IMR-90 (cell line): Measurements from ENCODE around the gene KDM8. TPM values are rescaled to one million over a fixed set of nuclear protein-coding genes. Genes with fewer than 3 reads are reported as not detected.

Source experiments
- ATAC-seq: fragments of 200-7000 bp; cut with Tn5 transposase; 2 replicates; pipeline ENCODE4 v1.9.1; 2020; ENCODE audit warnings: low read depth, mild to moderate bottlenecking, moderate library complexity
- BruUV-seq: library from RNA; stranded (reverse); fragments of 400-500 nt; replicated peaks from 2 replicates; lab custom pipeline; 2021; lab: Mats Ljungman, UMichigan
- CTCF ChIA-PET: fragments of 300-600 bp; formaldehyde crosslinking; extraction: SDS; loops from one replicate; lab custom pipeline; 2021; ENCODE audit warnings: antibody characterized with exemption; lab: Yijun Ruan, JAX
- POLR2A ChIA-PET: fragments of 300-600 bp; sonication (Branson Sonifier 250); formaldehyde crosslinking; loops from one replicate; lab custom pipeline; 2022; ENCODE audit warnings: antibody characterized with exemption; ENCODE audit not compliant: unreplicated experiment; lab: Charles Lee
- DNase-seq: peaks from one replicate; pipeline ENCODE4 v3.0.0; 2013
- H2AFZ ChIP-seq: replicated peaks from 2 replicates; pipeline ENCODE3; 2013; ENCODE audit warnings: low read length, mild to moderate bottlenecking; ENCODE audit not compliant: poor library complexity
- H2AK5ac ChIP-seq: 2 replicates; pipeline ENCODE4 v1.6.1; 2013; ENCODE audit warnings: low read depth, low read length, inconsistent platforms
- H2AK9ac ChIP-seq: replicated peaks from 2 replicates; pipeline ENCODE3; 2013; ENCODE audit warnings: mild to moderate bottlenecking, low read depth, low read length, moderate library complexity; ENCODE audit not compliant: poor library complexity
- H2BK120ac ChIP-seq: 2 replicates; pipeline ENCODE4 v1.6.1; 2013; ENCODE audit warnings: low read depth, low read length, inconsistent platforms
- H2BK15ac ChIP-seq: 3 replicates; pipeline ENCODE4 v1.6.1; 2013; ENCODE audit warnings: low read depth, low read length, inconsistent platforms
- H2BK20ac ChIP-seq: 2 replicates; pipeline ENCODE4 v1.6.1; 2013; ENCODE audit warnings: low read depth, mild to moderate bottlenecking, inconsistent platforms, low read length, moderate library complexity
- H2BK5ac ChIP-seq: 2 replicates; pipeline ENCODE4 v1.6.1; 2013; ENCODE audit warnings: mild to moderate bottlenecking, low read depth, low read length, inconsistent platforms; ENCODE audit not compliant: poor library complexity, severe bottlenecking
- H3K14ac ChIP-seq: replicated peaks from 2 replicates; pipeline ENCODE4 v1.6.1; 2013; ENCODE audit warnings: low read depth, low read length, inconsistent platforms
- H3K18ac ChIP-seq: 2 replicates; pipeline ENCODE4 v1.6.1; 2013; ENCODE audit warnings: low read depth, low read length, control low read depth
- H3K23ac ChIP-seq: 2 replicates; pipeline ENCODE4 v1.6.1; 2013; ENCODE audit warnings: low read depth, low read length, inconsistent platforms
- H3K27ac ChIP-seq: 2 replicates; pipeline ENCODE4 v1.5.1; 2013; ENCODE audit warnings: mild to moderate bottlenecking, control low read depth, low read length; ENCODE audit not compliant: insufficient read depth
- H3K27me3 ChIP-seq: 2 replicates; pipeline ENCODE4 v1.6.1; 2013; ENCODE audit warnings: low read length; ENCODE audit not compliant: control insufficient read depth, insufficient read depth
- H3K36me3 ChIP-seq: 2 replicates; pipeline ENCODE4 v1.6.1; 2013; ENCODE audit warnings: low read length, mixed read lengths; ENCODE audit not compliant: control insufficient read depth, insufficient read depth
- H3K4ac ChIP-seq: 2 replicates; pipeline ENCODE4 v1.6.1; 2013; ENCODE audit warnings: low read depth, low read length, inconsistent platforms
- H3K4me1 ChIP-seq: 2 replicates; pipeline ENCODE4 v1.6.1; 2013; ENCODE audit warnings: low read length, mixed read lengths; ENCODE audit not compliant: control insufficient read depth, insufficient read depth
- H3K4me2 ChIP-seq: 2 replicates; pipeline ENCODE4 v1.6.1; 2013; ENCODE audit warnings: low read depth, mild to moderate bottlenecking, control low read depth, low read length, moderate library complexity
- H3K4me3 ChIP-seq: 2 replicates; pipeline ENCODE4 v1.5.1; 2013; ENCODE audit warnings: low read depth, mild to moderate bottlenecking, control low read depth, low read length, moderate library complexity; ENCODE audit not compliant: insufficient read depth
- H3K56ac ChIP-seq: 2 replicates; pipeline ENCODE4 v1.6.1; 2013; ENCODE audit warnings: low read length, inconsistent platforms; ENCODE audit not compliant: insufficient read depth; ENCODE audit errors: extremely low read depth
- H3K79me1 ChIP-seq, 2 experiments: 2 replicates each; pipeline ENCODE4 v1.6.1; 2013; ENCODE audit warnings: low read length in 2 of 2, inconsistent platforms in 1 of 2, low read depth in 1 of 2
- H3K9ac ChIP-seq: 2 replicates; pipeline ENCODE4 v1.6.1; 2013; ENCODE audit warnings: low read depth, low read length, control low read depth
- H3K9me1 ChIP-seq: 2 replicates; pipeline ENCODE4 v1.6.1; 2013; ENCODE audit warnings: low read length, inconsistent platforms; ENCODE audit not compliant: insufficient read depth
- H3K9me3 ChIP-seq: 2 replicates; pipeline ENCODE4 v1.6.1; 2013; ENCODE audit warnings: low read length; ENCODE audit not compliant: control insufficient read depth, insufficient read depth
- H4K20me1 ChIP-seq: 2 replicates; pipeline ENCODE4 v1.6.1; 2013; ENCODE audit warnings: low read length, inconsistent platforms; ENCODE audit not compliant: insufficient read depth
- H4K5ac ChIP-seq: 2 replicates; pipeline ENCODE4 v1.6.1; 2013; ENCODE audit warnings: mild to moderate bottlenecking, low read depth, low read length, control low read depth
- H4K8ac ChIP-seq, 2 experiments: 2 replicates each; pipeline ENCODE4 v1.6.1; 2013; ENCODE audit warnings: low read depth in 2 of 2, low read length in 2 of 2, control low read depth in 1 of 2, inconsistent platforms in 1 of 2
- H4K91ac ChIP-seq: 2 replicates; pipeline ENCODE4 v1.6.1; 2013; ENCODE audit warnings: low read depth, low read length, inconsistent platforms; ENCODE audit not compliant: insufficient read depth
- CEBPB ChIP-seq: IDR thresholded peaks from 2 replicates; pipeline ENCODE4 v1.6.1; 2012; ENCODE audit warnings: low read depth, low read length, improper control_type of control experiment
- MAFK ChIP-seq: IDR thresholded peaks from 2 replicates; pipeline ENCODE4 v1.6.1; 2012; ENCODE audit warnings: low read depth, low read length, improper control_type of control experiment
- POLR2A ChIP-seq: IDR thresholded peaks from 2 replicates; pipeline ENCODE4 v1.6.1; 2012; ENCODE audit warnings: mild to moderate bottlenecking, low read depth, low read length
- WGBS, 2 experiments: methylation state at CpG; one replicate each; pipeline versions ENCODE4 v1.1.5 to v1.1.7; 2013; ENCODE audit warnings: missing lambda C conversion rate in 2 of 2; ENCODE audit not compliant: insufficient read length in 1 of 2; ENCODE audit errors: extremely low coverage in 2 of 2; 5-methylcytosine and 5-hydroxymethylcytosine counted together
- dilution Hi-C: fragments of 300-500 bp; cut with HindIII; formaldehyde crosslinking; loops from one replicate; pipeline ENCODE4 v1.14.3; 2018; ENCODE audit warnings: low sequenced_read_pairs; ENCODE audit not compliant: unreplicated experiment
- in situ Hi-C: fragments of 300-500 bp; cut with MboI; formaldehyde crosslinking; loops from 3 replicates; pipeline ENCODE4 v1.14.3; 2019; ENCODE audit warnings: low sequenced_read_pairs, inconsistent platforms, mixed read lengths
- intact Hi-C: fragments of 100-400 bp; cut with micrococcal nuclease; formaldehyde crosslinking; loops from 2 replicates; pipeline ENCODE4 v1.10.0; 2022
- polyA plus RNA-seq, 3 experiments: library from polyadenylated mRNA; depleted of rRNA; stranded (reverse); fragments of >200 nt; gene quantifications; 2 replicates each; pipeline ENCODE4 v1.2.3, GENCODE V29; 2012; ENCODE audit warnings: low replicate concordance in 1 of 3
- total RNA-seq: library from RNA; depleted of rRNA; stranded (reverse); fragments of >200 nt; gene quantifications from 2 replicates; pipeline ENCODE4 v1.2.3, GENCODE V29; 2012

KDM8 gene
- total and polyA plus RNA-seq, 2 of the 4 experiments (the other 2 are of a cell fraction): 3.2 to 3.8 TPM

- peak overlapping the region; percentile 56 for H3K4me2 ChIP-seq
- intact Hi-C loops: loop anchor here (2.0 kb wide), 1 partner anchor 126 kb away; no protein-coding TSS in a partner anchor
Measured at GRCh38 chr16:27242398-27242797, 39.1 kb downstream of the KDM8 start.

More at GRCh38 chr16:27242398-27242797, 39.1 kb downstream of the KDM8 start:
- Histone ChIP-seq H4K20me1 (no peaks in the 10 kb centered on the region; the same call in 1 of the 2 replicates), H4K5ac (peak overlapping the region; percentile 78), H3K23ac (peak overlapping the region; percentile 99), H3K9ac (peak overlapping the region; percentile 78), H3K18ac (peak overlapping the region; percentile 93), H4K8ac (peak overlapping the region; percentile 93 to 95), H2BK5ac (peak overlapping the region; percentile 98), H3K9me1 (peaks cover 43% of the 10 kb centered on the region), H3K27me3 (no peaks in the 10 kb centered on the region), H2AK5ac (peak overlapping the region; percentile 99), H2BK20ac (peak overlapping the region; percentile 99), H3K4me1 (peaks cover 42% of the 10 kb centered on the region), H2AFZ (peak overlapping the region; percentile 52), H3K36me3 (no peaks in the 10 kb centered on the region), H2BK120ac (peak overlapping the region; percentile 99), H3K4ac (peak overlapping the region; percentile 100), H2AK9ac (peak overlapping the region; percentile 85), H3K79me1 (peaks cover 28 to 83% of the 10 kb centered on the region in 2 experiments), H3K9me3 (no peaks in the 10 kb centered on the region), H3K4me3 (no peak overlapping the region), H3K27ac (peak overlapping the region; percentile 94), H2BK15ac (peak overlapping the region; percentile 91), H3K56ac (peak overlapping the region; percentile 95), H4K91ac (peak overlapping the region; percentile 98), H3K14ac (peak overlapping the region; percentile 98)
- no peak for DNase-seq
- dilution Hi-C loops: no loop called here
- ChIA-PET CTCF (interaction anchor here (1.0 to 1.2 kb wide), 3 partner anchors 8 to 97 kb away, joined by 3 read pairs; no protein-coding TSS in a partner anchor), POLR2A (interaction anchor here (1.1 to 1.6 kb wide), 2 partner anchors 15 to 74 kb away, joined by 3 to 4 read pairs; no protein-coding TSS in a partner anchor)
- in situ Hi-C loops: loop anchor here (5.0 kb wide), 1 partner anchor 75 kb away; no protein-coding TSS in a partner anchor
- no peak for ATAC-seq
- no TSS peak for BruUV-seq
- TF ChIP-seq MAFK (no peak), CEBPB (no peak), POLR2A (peak; percentile 54; the same call in 1 of the 2 replicates)
- no CpG with 5 or more reads among the region's 2 CpGs for WGBS, 2 experiments
